NCI-H2029 (cell line): Measurements from ENCODE around the gene PLCB3.
A peak's percentile ranks its signal among the peaks of the same experiment; 100 is the strongest.

Experiments used
- DNase-seq: peaks from one replicate; lab custom pipeline; 2025; lab: John Stamatoyannopoulos, UW

PLCB3 gene

GRCh38 chr11:64222651-64223000 lies 28.7 kb upstream of the PLCB3 start:
- no peak for DNase-seq

DNA sequence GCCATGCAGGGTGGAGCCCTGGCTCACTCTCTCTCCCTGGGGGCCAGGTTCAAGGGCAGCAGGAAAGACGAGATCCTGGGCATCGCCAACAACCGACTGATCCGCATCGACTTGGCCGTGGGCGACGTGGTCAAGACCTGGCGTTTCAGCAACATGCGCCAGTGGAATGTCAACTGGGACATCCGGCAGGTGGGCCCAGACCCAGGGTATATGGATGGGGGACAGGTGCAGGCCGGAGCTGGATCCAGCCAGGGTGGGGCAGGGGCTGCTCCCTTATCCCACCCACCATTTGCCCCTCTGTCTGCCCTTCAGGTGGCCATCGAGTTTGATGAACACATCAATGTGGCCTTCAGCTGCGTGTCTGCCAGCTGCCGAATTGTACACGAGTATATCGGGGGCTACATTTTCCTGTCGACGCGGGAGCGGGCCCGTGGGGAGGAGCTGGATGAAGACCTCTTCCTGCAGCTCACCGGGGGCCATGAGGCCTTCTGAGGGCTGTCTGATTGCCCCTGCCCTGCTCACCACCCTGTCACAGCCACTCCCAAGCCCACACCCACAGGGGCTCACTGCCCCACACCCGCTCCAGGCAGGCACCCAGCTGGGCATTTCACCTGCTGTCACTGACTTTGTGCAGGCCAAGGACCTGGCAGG lies 28.2 kb upstream of the PLCB3 start:
- DNase-seq: no peak

GRCh38 chr11:64224151-64224890 lies 27.0 kb upstream of the PLCB3 start:
- DNase-seq: no peak

DNA sequence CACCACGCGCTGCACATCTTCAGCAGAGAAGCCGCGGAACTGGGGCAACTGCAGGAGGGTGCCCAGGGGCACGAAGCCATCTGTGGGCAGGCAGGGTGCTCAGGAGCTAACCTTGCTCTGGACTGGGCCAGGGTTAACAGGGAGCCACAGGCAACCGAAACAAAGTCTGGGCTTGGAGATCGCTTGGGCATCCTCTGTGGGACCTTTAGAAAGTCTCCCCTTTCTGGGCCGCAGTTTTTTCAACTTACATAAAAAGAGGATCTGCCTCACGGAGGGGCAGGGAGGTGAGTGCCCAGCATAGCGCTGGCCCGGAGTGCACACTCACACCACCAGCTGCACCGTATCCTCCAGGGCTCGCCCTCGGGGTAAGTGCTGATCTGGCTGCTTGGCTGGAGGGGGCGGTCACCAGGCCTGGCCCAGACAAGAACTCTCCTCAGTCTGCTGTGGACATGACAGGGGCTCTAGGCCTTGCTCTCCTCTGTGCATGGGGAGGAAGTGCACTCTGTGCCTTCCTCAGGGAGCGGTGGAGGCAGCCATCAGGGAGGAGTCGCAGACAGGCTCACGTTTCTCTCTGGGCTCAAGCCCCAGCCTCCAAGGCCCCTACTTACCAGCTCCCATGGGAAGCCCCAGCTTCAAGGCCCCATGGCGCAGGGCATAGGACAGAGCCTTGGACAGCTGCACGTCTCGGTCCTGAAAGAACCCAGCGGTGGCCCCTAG lies 26.3 kb upstream of the PLCB3 start:
- DNase-seq: no peak

- peak; percentile 80 for DNase-seq
Observed at GRCh38 chr11:64225608-64226506, 25.5 kb upstream of the PLCB3 start, which contains the start of the genes NUDT22 and TRPT1. NUDT22 (plus strand) TSS chr11:64226274; CDS start chr11:64226653, 379 bp downstream. TRPT1 (minus strand) TSS chr11:64226186; CDS start chr11:64225860, 326 bp downstream.

GRCh38 chr11:64226507-64227051 lies 24.8 kb upstream of the PLCB3 start:
- peak; percentile 68 for DNase-seq

DNA sequence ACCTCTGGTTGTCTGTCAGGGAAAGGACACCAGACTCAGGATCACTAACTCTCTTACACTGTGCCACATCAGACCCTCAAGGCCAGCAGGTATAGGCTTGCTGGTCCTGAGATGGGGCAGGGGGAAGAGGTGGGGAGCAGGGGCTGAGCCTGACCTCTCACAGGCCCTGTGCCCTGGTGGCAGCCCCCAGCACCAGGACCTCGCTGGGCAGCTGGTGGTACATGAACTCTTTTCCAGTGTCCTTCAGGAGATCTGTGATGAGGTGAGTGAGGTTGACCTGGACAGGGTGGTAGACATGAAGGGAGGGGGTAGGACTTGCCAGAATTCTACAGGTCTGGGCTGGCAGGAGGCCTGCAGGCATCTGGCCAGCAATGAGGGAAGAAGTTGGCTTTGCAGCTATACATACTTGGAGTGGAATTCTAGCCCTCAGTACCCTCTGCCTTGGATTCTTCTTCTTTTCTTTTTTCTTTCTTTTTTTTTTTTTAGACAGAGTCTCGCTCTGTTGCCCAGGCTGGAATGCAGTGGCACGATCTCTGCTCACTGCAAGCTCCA lies 23.8 kb upstream of the PLCB3 start:
- no peak for DNase-seq

DNA sequence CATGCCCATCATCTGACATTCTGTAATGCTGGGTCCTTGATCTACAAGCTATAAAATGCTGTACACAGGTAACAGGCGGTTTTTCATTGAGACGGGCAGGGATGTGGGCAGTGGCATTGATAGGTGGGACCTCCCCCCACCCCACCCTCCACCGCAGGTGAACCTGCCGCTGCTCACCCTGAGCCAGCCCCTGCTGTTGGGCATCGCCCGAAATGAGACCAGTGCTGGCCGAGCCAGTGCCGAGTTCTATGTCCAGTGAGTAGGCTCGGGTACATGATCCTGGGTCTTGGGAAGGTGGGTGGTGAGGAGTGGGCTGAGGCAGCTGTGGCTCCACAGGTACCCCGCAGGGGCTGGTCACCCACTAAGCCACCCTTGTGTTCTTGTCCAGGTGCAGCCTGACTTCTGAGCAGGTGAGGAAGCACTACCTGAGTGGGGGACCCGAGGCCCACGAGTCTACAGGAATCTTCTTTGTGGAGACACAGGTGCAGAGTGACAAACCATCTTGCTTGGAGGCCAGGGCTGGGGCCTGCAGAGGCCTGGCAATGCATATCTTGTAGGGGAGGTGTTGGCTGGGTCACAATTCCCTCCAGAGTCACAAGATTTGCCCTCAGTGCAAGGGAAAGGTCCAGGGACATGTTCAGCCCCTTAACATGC lies 22.1 kb upstream of the PLCB3 start:
- DNase-seq: no peak

DNA sequence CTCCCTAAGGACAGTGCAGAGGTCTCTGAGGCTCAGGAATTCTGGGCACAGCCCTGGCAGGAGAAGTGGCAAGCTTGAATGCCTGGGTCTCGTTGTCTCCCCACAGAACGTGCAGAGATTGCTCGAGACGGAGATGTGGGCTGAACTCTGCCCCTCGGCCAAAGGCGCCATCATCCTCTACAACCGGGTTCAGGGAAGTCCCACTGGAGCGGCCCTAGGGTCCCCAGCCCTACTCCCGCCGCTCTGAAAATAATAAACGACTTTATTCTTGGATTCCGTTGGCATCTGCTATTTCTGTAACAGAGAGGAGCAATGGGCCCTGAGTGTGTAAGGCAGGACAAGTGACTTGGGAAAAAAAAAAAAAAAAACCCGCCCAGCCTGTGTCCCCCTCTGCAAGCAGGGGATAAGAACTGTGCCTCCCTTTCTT lies 21.6 kb upstream of the PLCB3 start:
- no peak for DNase-seq

DNA sequence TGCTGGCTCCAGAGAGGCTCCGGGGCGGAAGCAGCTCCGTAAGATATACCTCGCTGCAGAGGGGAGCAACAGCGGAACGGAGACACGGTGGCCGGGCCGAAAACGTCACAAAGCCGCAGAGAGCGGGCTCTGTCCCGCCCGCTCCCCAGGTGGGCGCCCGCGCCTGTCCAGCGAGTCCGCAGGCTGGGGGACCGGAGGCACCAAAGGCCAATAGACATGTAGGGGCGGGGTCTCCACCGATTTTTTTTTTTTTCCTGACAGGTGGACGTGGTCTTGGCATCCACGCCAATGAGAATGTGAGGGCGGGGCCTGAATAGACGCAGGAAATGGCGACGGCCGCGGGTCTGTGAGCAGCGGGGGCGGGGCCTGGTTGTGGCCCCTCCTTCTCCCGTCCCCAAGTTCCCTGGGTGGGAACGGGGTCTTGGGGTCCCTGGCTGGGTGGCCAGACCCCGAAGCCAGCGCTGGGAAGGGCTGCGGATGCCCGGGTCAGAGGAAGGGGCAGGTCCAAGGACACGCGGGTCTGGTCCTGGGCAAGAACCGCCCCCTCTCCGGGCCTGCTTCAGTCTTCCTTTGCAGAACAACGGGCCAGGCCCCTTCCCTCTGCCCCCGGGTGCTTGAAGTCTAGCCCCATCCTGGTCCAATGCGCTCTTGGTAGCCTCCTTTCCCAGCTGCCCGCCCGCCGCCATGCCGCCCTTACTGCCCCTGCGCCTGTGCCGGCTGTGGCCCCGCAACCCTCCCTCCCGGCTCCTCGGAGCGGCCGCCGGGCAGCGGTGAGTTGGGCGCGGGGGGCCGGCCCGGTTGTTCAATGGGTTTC lies 21.0 kb upstream of the PLCB3 start, which contains the start of gene DNAJC4:
Gene DNAJC4 (plus strand): TSS at position 378 of the 814 bp plus-strand sequence. CDS start 307 bp downstream, at position 685.
- DNase-seq: peak; percentile 93

- no peak for DNase-seq
Observed at GRCh38 chr11:64230985-64231365, 20.4 kb upstream of the PLCB3 start.

- no peak for DNase-seq
Observed at GRCh38 chr11:64231546-64231945, 19.8 kb upstream of the PLCB3 start.

GRCh38 chr11:64232182-64232966 lies 19.0 kb upstream of the PLCB3 start:
- DNase-seq: no peak

- DNase-seq: no peak
Observed at GRCh38 chr11:64232967-64233315, 18.4 kb upstream of the PLCB3 start.

DNA sequence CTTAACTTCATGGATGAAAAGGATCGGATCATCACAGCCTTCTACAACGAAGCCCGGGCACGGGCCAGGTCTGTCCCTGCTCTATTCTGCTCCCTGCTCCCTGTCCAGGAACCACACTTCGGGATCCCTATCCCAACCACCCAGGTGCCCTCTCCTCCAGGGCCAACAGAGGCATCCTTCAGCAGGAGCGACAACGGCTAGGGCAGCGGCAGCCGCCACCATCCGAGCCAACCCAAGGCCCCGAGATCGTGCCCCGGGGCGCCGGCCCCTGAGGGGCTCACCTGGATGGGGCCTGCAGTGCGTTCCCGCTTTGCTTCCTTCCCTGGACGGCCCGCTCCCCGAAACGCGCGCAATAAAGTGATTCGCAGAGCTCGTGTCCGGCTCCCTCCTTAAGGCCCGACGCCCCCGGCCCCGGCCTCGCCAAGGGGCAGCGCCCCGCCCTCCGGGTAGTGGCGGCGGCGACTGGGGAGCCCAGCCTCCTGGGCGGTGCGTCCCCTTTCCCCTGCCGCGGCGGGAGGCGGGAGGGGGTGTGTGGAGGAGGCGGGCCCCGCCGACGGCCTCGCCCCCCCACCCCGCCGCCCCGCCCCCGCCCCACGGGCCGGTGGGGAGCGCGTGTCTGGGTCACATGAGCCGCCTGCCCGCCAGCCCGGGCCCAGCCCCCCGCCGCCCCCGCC lies 17.3 kb upstream of the PLCB3 start, which contains the start of gene VEGFB:
Gene VEGFB (plus strand): TSS at position 672 of the 674 bp plus-strand sequence. CDS start 250 bp downstream, outside the sequence.
- DNase-seq: no peak

DNA sequence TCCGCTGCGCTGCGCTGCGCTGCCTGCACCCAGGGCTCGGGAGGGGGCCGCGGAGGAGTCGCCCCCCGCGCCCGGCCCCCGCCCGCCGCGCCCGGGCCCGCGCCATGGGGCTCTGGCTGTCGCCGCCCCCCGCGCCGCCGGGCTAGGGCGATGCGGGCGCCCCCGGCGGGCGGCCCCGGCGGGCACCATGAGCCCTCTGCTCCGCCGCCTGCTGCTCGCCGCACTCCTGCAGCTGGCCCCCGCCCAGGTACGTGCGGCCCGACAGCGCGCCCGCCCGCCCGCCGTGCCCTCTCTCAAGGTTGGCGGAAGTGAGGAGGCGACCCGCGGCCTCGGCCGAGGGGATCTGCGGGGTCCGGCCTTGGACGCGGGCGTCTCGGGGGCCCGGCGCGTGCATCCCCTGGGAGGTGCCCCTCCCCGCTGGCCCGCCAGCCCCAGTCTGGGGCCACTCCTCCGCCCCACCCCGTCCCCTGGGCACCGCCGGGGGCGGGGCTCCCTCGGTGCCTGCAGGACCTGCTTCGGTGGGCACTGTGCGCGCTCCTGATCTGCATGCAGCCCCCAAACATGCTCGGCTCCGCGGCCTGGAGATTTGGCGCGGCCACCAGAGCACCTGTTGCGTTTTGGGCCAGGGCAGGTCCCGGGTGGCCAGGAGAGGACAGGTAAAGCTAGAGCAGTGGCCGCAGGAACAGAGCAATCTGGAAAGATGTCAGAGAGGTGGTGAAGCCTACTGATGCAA lies 16.5 kb upstream of the PLCB3 start:
- peak; percentile 30 for DNase-seq

DNA sequence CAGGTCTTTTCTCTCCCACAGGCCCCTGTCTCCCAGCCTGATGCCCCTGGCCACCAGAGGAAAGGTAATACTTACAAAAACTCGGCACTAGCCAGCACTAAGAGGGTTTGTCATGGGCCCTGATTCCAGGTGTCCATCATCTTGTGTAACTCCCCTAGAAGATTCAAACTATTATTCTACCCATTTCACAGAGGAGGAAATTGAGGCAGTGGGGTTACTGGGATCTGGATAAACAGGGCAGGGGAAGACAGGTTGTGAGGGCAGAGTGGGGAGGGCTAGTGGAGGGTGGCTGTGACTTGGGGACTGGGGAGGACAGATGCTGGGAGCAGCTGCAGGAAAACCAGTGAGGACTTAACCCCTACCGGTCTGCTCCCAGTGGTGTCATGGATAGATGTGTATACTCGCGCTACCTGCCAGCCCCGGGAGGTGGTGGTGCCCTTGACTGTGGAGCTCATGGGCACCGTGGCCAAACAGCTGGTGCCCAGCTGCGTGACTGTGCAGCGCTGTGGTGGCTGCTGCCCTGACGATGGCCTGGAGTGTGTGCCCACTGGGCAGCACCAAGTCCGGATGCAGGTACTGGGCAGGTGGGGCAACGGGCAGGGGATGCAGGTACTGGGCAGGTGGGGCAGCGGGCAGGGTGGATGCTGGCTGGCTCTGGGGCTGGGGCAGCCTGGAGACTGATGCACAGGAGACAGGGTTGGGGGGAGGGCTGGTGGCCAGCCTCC lies 15.7 kb upstream of the PLCB3 start:
- DNase-seq: peak; percentile 32
